ENCODE results near the gene EXD3.

The EXD3 gene

DNA sequence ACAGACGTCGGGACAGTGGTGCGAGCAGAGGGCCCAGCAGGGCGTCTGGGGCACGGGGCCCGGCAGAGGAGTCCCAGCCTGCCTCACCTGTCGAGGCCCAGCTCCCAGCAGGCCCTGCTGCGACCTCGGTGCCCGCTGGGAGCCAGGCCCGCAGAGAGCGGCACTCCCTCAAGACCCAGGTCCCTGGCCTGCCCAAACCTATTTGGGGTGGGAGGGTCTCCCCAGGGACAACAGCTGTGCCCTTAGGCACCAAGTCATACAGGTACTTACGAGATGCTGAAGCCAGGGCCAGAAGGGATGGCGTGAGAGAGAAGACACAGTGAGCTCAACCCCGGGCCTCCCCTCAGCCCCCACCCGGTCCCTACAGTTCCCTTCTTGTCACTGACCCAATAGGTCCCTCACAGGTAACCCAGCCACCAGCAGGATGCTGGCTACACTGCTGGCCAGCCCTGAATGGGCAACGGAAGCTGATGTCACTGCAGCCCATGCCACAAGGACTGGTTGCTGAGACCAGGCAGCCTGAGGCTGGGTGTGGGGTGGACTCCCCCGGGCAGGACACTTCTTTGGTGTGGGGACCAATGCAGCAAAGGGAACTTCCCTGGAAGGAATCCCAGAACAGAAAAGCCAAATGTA lies 32.5 kb upstream of the EXD3 start:
- peaks cover 21% of the 10 kb centered on the region for H3K36me3 ChIP-seq (replicated peaks)

DNA sequence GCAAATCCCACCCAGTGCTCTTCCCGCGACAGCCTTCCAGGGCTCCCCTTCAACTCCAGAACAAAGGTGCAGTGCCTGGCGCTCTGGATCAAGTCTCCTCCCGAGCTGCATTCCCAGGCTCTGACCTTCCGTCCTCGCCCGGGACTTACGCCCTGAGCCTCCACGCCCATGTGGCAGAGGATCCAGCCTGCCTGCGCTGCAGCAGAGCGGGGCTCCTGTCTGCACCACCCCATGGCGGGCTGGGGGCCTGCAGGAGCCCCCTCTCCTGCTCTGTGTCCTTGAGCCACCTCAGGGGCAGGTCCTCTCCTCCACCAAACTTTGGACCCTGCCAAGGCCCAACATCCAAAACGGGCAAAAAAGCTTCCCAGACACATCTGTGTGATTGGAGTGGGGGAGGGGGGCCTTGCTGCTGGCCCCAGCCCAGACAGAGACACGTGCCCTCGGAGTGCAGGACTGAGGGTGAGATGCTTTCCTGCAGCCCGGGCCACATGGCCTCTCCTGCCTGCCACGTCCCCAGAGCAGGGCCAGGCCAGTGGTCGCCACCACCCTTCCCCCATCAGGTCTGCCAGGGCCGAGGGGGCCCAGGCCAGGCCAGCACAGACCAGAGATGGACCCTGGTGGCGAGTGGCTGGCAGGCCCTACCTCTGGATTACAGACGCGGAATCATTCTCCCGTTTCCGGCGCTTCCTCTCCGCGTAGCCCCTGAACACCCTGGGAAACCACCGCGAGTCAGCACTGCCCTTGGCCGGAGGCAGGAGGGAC lies 31.8 kb upstream of the EXD3 start:
- in situ Hi-C loops (cut with HindIII; ENCODE audit: low pct_ligation_motif_present, low sequenced_read_pairs): no loop called here
- Histone ChIP-seq H3K4me3 (ENCODE audit: low read depth, low read length) (no peak overlapping the region), H3K27me3 (replicated peaks) (no peaks in the 10 kb centered on the region), H3K36me3 (replicated peaks) (peaks cover 22% of the 10 kb centered on the region), H3K27ac (no peak overlapping the region)
- no peak for DNase-seq
- TF ChIP-seq, protein P1, sequence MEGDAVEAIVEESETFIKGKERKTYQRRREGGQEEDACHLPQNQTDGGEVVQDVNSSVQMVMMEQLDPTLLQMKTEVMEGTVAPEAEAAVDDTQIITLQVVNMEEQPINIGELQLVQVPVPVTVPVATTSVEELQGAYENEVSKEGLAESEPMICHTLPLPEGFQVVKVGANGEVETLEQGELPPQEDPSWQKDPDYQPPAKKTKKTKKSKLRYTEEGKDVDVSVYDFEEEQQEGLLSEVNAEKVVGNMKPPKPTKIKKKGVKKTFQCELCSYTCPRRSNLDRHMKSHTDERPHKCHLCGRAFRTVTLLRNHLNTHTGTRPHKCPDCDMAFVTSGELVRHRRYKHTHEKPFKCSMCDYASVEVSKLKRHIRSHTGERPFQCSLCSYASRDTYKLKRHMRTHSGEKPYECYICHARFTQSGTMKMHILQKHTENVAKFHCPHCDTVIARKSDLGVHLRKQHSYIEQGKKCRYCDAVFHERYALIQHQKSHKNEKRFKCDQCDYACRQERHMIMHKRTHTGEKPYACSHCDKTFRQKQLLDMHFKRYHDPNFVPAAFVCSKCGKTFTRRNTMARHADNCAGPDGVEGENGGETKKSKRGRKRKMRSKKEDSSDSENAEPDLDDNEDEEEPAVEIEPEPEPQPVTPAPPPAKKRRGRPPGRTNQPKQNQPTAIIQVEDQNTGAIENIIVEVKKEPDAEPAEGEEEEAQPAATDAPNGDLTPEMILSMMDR (IDR thresholded peaks at IDR 0.05; ENCODE audit: low read depth, low read length, missing control alignments): no peak

More for the DNA sequence above, 32.5 kb upstream of the EXD3 start:
- in situ Hi-C loops (cut with HindIII; ENCODE audit: low pct_ligation_motif_present, low sequenced_read_pairs): no loop called here
- Histone ChIP-seq H3K27ac (no peak overlapping the region), H3K27me3 (replicated peaks) (no peaks in the 10 kb centered on the region), H3K4me3 (ENCODE audit: low read depth, low read length) (no peak overlapping the region)
- DNase-seq: no peak
- TF ChIP-seq, protein P1 (IDR thresholded peaks at IDR 0.05; ENCODE audit: low read depth, low read length, missing control alignments): no peak

DNA sequence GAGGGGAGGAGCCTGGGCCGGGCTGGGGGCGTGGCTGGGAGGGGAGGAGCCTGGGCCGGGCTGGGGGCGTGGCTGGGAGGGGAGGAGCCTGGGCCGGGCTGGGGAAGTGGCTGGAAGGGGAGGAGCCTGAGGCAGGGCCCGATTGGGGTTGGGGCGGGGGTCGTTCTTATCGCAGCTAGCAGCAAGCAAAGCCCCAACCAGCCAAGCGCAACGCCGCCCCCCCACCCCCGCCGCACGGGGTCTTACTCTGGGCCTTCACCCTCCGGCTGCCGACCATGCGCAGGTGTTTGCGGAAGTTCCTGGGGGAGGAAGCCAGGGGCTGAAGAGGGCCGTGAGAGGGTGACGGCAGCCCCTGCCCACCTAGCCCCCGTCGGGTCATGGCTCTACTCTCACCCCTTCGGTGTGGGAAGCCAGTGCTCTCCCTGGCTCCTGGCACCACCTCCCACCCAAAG lies 31.2 kb upstream of the EXD3 start:
- in situ Hi-C loops (cut with HindIII; ENCODE audit: low pct_ligation_motif_present, low sequenced_read_pairs): no loop called here
- H3K27ac ChIP-seq: no peak overlapping the region
- DNase-seq: no peak
- TF ChIP-seq, protein P1 (IDR thresholded peaks at IDR 0.05; ENCODE audit: low read depth, low read length, missing control alignments): no peak
- H3K4me3 ChIP-seq (ENCODE audit: low read depth, low read length): peak overlapping the region; percentile 20
- H3K36me3 ChIP-seq (replicated peaks): peaks cover 28% of the 10 kb centered on the region
- no peaks in the 10 kb centered on the region for H3K27me3 ChIP-seq (replicated peaks)

DNA sequence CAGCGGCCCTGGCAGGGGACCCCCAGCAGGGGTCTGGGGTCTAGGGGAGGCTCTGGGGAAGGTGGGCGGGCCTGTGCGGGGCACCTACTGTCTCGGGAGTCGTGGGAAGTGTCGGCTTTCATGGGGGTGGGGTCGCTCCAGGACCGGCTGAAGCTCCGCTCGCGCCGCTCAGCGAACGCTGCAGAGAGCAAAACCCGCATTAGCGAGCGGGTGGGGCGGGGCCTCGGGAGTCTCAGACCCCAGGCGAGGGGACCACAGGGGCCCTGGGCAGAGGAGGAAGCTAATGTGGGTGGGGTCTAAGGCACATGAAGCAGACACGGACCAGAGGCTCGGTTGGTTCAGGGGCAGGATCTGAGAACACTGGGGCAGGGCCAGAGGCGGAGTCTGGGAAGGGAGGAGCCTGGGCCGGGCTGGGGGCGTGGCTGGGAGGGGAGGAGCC lies 30.7 kb upstream of the EXD3 start:
- Histone ChIP-seq H3K27ac (no peak overlapping the region), H3K27me3 (replicated peaks) (no peaks in the 10 kb centered on the region), H3K36me3 (replicated peaks) (peaks cover 33% of the 10 kb centered on the region), H3K4me3 (ENCODE audit: low read depth, low read length) (peak overlapping the region; percentile 47)
- DNase-seq: peak; percentile 53
- TF ChIP-seq, protein P1 (IDR thresholded peaks at IDR 0.05; ENCODE audit: low read depth, low read length, missing control alignments): no peak
- in situ Hi-C loops (cut with HindIII; ENCODE audit: low pct_ligation_motif_present, low sequenced_read_pairs): no loop called here

DNA sequence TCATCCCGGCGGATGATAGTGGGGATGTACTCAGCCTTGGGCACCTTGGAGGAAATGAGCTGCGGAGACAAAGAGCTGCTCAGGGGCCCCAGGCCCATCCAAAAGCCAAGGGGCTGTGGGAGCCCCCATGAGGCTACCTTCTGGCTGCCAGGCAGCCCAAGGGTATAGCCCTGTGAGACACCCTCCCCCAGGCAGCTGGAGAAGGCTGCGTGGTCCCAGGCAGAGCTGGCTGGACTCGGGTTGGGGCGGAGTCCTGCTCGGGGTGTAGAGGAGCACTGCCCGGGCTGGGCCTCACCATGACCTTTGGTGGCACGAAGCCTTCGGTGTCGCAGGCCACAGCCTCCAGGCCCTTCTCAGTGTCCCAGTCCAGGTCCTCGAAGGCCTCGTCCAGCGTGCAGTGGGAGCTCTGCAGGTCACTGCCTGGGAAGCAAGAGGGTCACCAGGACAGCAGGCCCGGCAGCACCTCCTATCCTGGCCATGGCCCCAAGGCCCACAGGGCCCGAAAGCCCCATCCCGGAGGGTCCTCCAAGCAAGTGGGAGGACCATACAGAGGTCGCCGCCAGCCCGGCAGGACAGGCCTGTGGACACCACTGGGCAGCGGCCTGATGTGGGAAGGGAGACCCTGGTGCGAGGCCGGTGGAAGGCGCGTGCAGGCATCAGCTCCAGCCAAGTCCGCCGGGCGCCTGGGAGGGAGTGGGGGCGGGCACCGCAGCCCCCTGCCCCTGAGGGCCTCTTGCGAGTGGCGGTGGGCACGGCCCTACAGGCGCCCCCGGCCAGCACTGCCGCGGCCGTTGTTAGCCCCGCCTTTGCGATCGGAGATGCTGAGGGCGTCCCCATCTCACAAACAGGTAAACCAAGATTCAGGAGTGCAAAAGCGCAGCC lies 30.0 kb upstream of the EXD3 start:
- in situ Hi-C loops (cut with HindIII; ENCODE audit: low pct_ligation_motif_present, low sequenced_read_pairs): no loop called here
- Histone ChIP-seq H3K27ac (no peak overlapping the region), H3K36me3 (replicated peaks) (peaks cover 36% of the 10 kb centered on the region), H3K4me3 (ENCODE audit: low read depth, low read length) (peak overlapping the region; percentile 47), H3K27me3 (replicated peaks) (no peaks in the 10 kb centered on the region)
- TF ChIP-seq, protein P1 (IDR thresholded peaks at IDR 0.05; ENCODE audit: low read depth, low read length, missing control alignments): no peak
- no peak for DNase-seq

All from brain microvascular endothelial cell (primary cell).